ENCODE results near the gene SPC25. TPM values are rescaled to one million over a fixed set of nuclear protein-coding genes. Genes with fewer than 3 reads are reported as not detected.

Gene SPC25
- total and polyA plus RNA-seq, 4 donors = 0.58 to 8.2 (median 2.1) TPM; not detected in 1

- 91% methylated on average over 1 of the region's 1 CpG for WGBS
- no peak for DNase-seq (ENCODE audit: low spot score)
- TF ChIP-seq ATF3 (IDR thresholded peaks at IDR 0.05) (no peak), RAD21 (IDR thresholded peaks at IDR 0.05) (no peak)
- peaks cover 7 to 30% (median 18%) of the 10 kb centered on the region in 4 donors for H3K4me1 ChIP-seq (ENCODE audit: control insufficient read depth in 4 of 4, insufficient read depth in 4 of 4, low read length in 3 of 4)
- no peaks in the 10 kb centered on the region for H3K9me3 ChIP-seq (ENCODE audit: control insufficient read depth in 4 of 4, low read length in 3 of 4)
- no peak overlapping the region for H3K4me3 ChIP-seq (ENCODE audit: low read depth in 1 of 3, low read length in 3 of 3)
- H3K27ac ChIP-seq (ENCODE audit: low read depth in 1 of 2, low read length in 2 of 2) = no peak overlapping the region
- H3K36me3 ChIP-seq (ENCODE audit: control insufficient read depth in 4 of 4, insufficient read depth in 3 of 4, low read depth in 1 of 4, low read length in 3 of 4) = no peaks in the 10 kb centered on the region
- H3K27me3 ChIP-seq (ENCODE audit: control insufficient read depth in 4 of 4, insufficient read depth in 4 of 4, low read length in 3 of 4) = no peaks in the 10 kb centered on the region
- H3K9ac ChIP-seq (ENCODE audit: low read depth in 1 of 2, low read length in 2 of 2) = no peak overlapping the region
Observed at GRCh38 chr2:168894101-168894500, 3.9 kb upstream of the SPC25 start.

GRCh38 chr2:168892327-168892726 lies 2.1 kb upstream of the SPC25 start:
- 67% methylated on average over 3 of the region's 3 CpGs for WGBS
- DNase-seq (ENCODE audit: low spot score) = no peak
- TF ChIP-seq NR2F2 (IDR thresholded peaks at IDR 0.05) = no peak
- TF ChIP-seq REST (IDR thresholded peaks at IDR 0.05) = no peak
- no peak for TF ChIP-seq FOXA1 (IDR thresholded peaks at IDR 0.05)
- TF ChIP-seq YY1 (IDR thresholded peaks at IDR 0.05) = no peak
- no peak for TF ChIP-seq HNF4A (conservative IDR thresholded peaks at IDR 0.05)
- TF ChIP-seq GABPA (IDR thresholded peaks at IDR 0.05 in 1 of 2, conservative IDR thresholded peaks at IDR 0.05 in 1 of 2) = no peak
- no peak for TF ChIP-seq FOXA2 (IDR thresholded peaks at IDR 0.05)
- TF ChIP-seq TAF1 (conservative IDR thresholded peaks at IDR 0.05) = no peak
- no peak for TF ChIP-seq RAD21 (IDR thresholded peaks at IDR 0.05)
- no peak for TF ChIP-seq HNF4G (IDR thresholded peaks at IDR 0.05)
- no peak for TF ChIP-seq ZBTB33 (IDR thresholded peaks at IDR 0.05)
- TF ChIP-seq MAX (IDR thresholded peaks at IDR 0.05) = no peak
- TF ChIP-seq ATF3 (IDR thresholded peaks at IDR 0.05) = no peak
- no peak for TF ChIP-seq RXRA (IDR thresholded peaks at IDR 0.05)
- TF ChIP-seq EGR1 (IDR thresholded peaks at IDR 0.05; ENCODE audit: low read depth in 2 of 2) = no peak
- TF ChIP-seq CTCF (IDR thresholded peaks at IDR 0.05; ENCODE audit: low read depth, low read length, missing input control) = no peak
- TF ChIP-seq JUND (IDR thresholded peaks at IDR 0.05) = no peak
- peaks cover 7 to 30% (median 18%) of the 10 kb centered on the region in 4 donors for H3K4me1 ChIP-seq (ENCODE audit: control insufficient read depth in 4 of 4, insufficient read depth in 4 of 4, low read length in 3 of 4)
- H3K27me3 ChIP-seq (ENCODE audit: control insufficient read depth in 4 of 4, insufficient read depth in 4 of 4, low read length in 3 of 4) = no peaks in the 10 kb centered on the region
- no peaks in the 10 kb centered on the region for H3K9me3 ChIP-seq (ENCODE audit: control insufficient read depth in 4 of 4, low read length in 3 of 4)
- H3K36me3 ChIP-seq (ENCODE audit: control insufficient read depth in 4 of 4, insufficient read depth in 3 of 4, low read depth in 1 of 4, low read length in 3 of 4) = no peaks in the 10 kb centered on the region
- no peak overlapping the region for H3K9ac ChIP-seq (ENCODE audit: low read depth in 1 of 2, low read length in 2 of 2)
- H3K4me3 ChIP-seq (ENCODE audit: low read depth in 1 of 3, low read length in 3 of 3) = no peak overlapping the region
- H3K27ac ChIP-seq (ENCODE audit: low read depth in 1 of 2, low read length in 2 of 2) = no peak overlapping the region
